ENCODE data around the gene H3-3A.
A peak's percentile ranks its signal among the peaks of the same experiment; 100 is the strongest.
"Not testable (repeated sequence)": the region's sequence is repeated elsewhere in the genome, so short reads cannot be mapped to it uniquely, and the experiment has no call there.

Gene H3-3A

DNA sequence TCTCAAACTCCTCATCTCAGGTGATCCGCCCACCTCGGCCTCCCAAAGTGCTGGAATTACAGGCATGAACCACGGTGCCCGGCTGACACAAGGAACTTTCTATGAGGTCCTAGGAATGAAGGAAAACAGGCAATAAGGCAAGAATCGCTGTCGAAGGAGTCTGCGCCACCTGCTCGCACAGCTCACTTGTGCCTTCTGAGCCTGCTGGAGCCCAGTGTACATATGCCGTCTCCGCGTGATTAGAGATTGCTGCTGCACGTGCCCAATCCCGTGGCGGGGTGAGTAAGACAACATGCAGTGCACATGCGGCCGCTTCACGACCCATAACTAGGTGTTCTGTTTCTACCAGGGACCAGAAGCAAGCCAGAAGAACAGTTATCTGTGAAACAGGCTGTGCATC lies 24.3 kb downstream of the H3-3A start:
- DNase-seq = no peak

DNA sequence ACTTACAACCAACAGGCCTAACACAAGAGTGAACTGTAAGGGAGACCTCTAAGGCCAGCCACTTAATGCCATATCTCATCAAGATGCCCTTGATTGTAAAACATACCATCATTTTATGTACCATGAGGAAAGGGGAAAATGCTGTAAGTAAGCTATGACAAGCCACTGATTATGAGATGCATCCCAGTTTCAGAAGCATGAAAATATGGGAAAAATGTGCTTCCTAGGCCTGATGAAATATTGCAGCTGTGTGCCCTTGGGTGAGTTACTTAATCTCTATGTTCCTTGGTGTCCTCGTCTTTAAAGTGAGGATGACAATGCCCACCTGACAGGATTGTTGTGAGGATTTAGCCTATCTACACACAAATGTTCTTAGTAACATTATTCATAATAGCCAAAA lies 28.9 kb downstream of the H3-3A start:
- no peak for DNase-seq

GRCh38 chr1:226092048-226092820 lies 29.7 kb downstream of the H3-3A start:
- DNase-seq = not testable (repeated sequence)

GRCh38 chr1:226092965-226093364 lies 30.4 kb downstream of the H3-3A start:
- no peak for DNase-seq

- DNase-seq = no peak
Observed at GRCh38 chr1:226093621-226094020, 31.1 kb downstream of the H3-3A start.

DNA sequence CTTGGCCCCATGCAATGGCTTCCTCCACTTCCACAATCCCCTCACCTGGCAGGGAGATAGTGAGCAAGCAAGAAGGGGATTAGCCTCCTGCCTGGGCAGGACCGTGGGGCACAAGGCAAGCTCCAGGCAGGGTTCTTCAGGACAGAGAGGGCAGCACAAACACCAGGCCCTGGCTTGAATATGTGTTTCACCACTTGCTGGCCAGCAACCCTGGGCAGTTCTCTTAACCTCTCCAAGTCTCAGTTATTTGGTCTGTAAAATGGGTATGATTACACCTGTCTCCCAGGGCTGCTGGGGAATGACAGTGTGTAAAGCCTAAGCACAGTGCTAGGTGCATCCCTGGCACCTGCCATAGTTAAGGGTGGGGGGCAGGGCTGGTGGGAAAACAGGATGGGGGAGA lies 31.9 kb downstream of the H3-3A start:
- no peak for DNase-seq

DNA sequence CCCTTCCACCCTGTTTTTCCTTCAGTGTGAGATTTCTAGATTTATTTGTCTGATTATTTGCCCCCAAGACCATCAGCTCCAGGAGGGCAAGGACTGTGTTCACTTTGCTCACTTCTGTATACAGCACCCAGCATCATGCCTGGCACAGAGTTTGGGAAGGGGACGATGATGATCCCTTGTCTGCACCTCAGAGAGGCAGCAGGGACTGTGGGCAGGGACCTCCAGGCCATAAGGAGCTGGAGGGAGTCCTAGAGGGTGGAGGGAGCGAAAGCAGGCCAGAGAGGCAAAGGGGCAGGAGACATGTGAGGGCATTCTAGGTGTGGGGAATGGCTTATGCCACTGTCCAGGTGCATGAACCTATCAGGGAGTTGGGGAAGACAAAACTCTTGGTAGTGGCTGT lies 32.8 kb downstream of the H3-3A start:
- DNase-seq = no peak

DNA sequence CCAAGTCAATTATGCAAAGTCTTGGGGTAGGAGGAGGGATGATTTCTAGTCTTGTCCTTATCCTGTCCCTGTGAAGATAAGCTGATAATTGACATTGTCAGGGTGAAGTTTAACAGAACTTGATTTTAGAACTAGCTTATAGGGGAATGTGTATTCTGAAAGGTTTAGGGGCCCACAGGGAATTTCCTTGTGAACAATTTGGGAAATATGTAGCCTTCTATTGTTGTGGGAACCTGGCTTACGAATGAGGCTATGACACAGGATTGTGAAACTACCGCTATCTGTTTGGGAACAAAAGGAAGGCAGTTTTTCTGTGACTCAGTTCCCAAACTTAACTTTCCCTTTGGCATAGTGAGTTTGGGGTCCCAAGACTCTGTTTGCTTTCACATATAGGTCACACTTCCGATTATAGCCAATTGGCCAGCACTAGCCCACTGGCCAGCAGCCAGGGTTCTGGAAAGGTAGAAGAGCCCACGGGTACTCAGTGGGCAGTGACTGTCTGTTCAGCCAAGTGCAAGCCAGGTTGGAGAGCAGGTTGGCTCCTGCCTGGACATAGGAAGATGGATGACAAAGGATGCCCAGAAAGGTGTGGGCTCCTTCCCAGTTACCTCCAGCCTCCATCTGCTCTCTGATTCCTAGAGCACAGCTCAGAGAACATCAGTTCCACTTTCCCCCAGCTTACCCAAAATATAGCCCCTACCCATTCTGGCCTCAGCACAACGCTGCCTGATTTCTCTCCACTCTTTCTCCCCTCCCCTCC lies 35.5 kb downstream of the H3-3A start:
- no peak for DNase-seq

DNA sequence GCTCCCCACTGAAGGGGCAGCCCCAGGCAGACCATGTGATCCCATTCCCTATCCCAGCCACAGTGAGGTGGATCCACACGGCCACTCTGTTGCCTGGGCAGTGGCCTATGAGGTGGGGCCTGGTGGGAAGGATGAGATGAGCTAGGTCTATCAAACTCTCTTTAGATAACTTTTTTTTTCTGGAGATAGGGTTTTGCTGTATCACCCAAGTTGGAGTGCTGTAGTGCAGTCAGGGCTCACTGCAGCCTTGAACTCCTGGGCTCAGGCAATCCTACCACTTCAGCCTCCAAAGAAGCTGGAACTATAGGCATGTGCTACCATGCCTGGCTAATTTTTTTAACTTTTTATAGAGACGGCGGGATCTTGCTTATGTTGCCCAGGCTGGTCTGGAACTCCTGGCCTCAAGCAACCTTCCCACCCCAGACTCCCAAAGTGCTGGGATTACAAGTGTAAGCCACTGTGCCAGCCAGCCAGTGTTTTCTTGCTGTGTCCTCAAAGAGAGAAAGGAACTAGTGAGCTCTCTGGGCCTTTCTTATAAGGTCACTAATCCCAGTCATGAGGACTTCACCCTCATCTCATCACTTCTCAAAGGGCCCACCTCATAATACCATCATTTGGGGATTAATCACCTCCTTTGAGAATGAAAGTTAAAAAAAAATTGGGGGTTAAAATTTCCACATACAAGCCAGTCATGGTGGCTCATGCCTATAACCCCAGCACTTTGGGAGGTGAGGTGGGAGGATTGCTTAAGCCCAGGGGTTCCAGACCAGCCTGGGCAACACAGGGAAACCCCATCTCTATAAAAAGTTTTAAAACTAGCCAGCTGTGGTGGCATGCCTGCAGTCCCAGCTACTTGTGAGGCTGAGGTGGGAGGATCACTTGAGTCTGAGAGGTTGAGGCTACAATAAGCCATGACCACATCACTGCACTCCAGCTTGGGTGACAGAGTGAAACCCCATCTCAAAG lies 36.6 kb downstream of the H3-3A start:
- DNase-seq = no peak

DNA sequence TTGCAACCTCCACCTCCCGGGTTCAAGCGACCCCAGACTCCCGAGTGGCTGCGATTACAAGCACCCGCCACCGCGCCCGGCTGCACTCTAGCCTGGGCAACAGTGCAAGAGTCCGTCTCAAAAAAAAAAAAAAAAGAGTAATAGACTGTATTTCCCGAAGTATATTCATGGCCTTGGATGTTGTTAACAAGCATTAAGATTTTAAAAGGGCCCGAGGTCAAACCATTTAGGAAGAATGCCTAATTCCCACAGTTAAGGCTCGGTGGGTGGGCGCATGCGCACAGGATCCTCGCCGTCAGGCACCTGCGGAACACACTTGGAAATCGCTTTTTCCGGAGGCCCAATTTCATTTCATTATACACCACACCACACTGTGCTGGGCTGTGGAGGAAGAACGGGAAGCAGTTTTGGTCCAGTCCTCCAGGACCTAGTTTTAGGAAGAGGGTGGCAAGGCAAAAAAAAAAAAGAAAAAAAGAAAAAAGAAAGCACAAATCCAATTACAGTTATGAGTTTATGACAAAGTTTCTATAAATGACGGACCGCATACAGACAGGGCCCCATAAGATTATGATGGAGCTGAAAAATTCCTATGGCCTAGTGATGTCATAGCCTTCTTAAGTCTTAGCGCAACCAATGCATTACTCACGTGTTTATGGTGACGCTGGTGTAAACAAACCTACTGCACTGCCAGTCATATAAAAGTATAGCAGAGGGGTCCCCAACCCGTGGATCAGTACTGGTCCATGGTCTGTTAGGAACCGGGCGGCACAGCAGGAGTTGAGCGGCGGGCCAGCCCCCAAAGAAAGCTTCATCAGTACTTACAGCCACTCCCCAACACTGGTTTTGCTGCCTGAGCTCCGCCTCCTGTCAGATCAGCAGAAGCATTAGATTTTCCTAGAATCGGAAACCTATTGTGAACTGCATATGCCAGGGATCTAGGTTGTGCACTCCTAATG lies 38.2 kb downstream of the H3-3A start:
- DNase-seq = peak; percentile 24

DNA sequence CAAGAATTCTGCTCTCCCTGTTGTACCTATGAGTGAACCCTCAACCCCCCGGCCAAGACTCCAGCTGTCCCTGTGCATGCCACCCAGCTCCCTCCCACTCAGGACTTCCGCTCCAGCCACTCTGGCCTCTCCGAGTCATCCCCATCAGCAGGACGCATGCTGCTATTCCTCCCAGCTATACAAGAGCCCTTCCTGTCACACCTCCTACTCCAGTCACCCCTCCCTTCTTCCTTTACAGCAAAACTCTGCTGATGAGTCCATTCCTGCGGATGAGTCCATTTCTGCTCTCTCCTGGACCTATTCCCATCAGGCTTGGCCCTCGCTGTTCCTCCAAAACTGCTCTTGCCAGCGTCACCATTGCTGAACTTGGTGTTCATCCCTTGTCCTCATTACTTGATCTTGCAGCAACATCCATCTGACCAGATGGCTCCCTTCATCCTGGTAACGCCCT lies 42.2 kb downstream of the H3-3A start:
- no peak for DNase-seq

DNA sequence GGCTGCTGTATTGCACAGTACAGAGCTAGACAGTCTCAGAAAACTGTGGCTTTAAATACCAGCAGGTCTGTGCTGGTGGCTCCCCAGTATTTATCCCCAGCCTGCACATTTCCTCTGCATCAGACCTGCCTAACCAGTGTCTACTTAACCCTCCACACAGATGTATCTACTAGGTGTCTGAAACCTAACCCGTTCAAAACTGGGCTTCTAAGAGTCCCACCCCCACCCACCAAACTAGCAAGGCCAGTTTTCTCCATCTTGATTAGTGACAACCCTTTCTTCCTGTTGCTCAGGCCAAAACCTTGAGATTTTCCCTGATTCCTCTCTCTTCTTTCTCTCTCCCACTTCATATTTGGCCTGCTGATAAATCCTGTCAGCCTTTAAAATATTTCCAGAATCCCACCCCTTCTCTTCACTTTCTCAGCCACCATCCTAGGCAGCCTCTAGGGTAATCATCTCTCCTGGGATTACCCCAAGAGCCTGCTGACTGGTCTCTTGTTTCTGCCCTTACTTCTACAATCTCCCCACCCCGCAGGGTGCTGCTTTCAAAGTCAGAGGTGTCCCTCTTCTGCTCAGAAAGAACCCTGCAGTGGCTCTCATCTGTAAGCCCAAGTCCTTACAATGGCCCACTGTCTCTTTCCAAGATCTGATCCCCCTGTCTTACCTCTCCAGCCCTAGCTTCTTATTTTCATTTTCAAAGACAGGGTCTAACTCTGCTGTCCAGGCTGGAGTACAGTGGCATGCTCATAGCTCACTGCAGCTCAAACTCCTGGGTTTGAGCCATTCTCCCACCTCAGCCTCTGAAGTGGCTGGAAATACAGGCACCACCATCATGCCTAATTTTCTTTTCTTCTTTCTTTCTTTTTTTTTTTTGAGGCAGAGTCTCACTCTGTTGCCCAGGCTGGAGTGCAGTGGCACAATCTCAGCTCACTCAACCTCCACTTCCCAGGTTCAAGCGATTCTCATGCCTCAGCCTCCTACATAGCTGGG lies 45.2 kb downstream of the H3-3A start:
- no peak for DNase-seq

- no peak for DNase-seq
Observed at GRCh38 chr1:226108935-226109828, 46.7 kb downstream of the H3-3A start.

DNA sequence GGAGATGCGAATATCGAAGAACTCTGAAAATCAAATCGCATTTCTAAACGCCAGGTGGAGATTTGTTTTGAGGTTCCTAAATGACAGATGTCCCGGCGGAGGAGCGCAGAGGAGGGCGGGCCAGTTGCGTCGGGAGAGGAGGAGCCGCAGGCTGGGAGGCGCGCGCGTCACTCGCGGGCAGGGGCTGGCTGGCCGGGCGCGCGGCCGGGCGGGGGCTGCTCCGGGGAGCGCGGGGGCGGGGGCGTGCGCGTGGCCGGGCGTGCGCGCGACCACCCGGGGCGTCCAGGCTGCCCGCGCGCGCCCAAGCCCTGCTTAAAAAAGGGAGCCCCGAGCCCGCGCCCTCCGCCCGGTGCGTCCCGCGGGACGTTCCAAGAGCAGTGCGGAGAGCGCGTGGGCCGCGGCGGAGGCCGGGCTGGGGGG lies 47.3 kb downstream of the H3-3A start:
- peak; percentile 64 for DNase-seq

- DNase-seq = peak; percentile 38
Observed at GRCh38 chr1:226110249-226111097, 48.0 kb downstream of the H3-3A start.

GRCh38 chr1:226111098-226111882 lies 48.8 kb downstream of the H3-3A start:
- DNase-seq = no peak

DNA sequence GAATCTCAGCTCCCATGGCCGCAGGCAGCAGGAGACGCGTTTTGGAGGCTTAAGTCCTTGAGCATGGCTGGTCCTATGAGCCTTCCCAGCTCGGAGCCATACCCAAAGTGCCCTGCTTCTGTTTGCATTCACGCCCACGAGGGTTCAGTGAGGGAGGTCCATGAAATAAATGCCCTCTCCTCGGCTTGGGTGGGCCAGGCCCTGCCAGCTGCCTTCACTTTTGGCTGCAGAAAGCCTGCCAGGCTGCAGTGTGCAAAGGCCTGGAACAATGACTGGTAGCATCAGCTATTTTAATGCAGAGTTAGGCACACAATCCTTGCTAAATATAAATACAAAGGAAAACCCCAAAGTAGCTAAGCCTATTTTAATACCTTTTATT lies 49.4 kb downstream of the H3-3A start:
- no peak for DNase-seq

DNA sequence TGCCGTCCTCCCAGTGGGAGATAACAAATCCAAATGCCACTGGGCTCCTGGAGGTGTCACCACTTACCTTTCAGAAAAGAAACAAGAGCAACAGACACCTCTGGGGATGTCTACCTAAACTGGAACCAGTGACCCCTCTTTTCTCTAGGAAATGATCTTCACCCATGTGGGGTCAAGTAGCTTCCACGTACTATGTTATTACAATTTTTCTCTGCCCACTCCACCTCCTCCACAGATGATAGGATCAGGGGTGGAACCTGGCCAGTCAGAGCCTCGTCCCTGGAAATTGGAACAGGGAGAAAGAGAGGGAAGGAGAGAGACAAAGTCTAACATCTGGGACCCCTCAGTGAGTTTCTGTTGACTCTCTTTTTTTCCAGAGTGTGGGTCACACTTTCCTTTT lies 50.1 kb downstream of the H3-3A start:
- no peak for DNase-seq

Measured in activated effector memory CD4-positive, alpha-beta T cell treated with Interleukin-2 at 50 U/mL for 16 hours (primary cell).